Measurements from ENCODE around the gene ADAMTS18.
"Not testable (repeated sequence)": the region's sequence is repeated elsewhere in the genome, so short reads cannot be mapped to it uniquely, and the experiment has no call there.

The ADAMTS18 gene

GRCh38 chr16:77288222-77288621 lies 146.6 kb downstream of the ADAMTS18 start:
- no peaks in the 10 kb centered on the region for H3K27me3 ChIP-seq

GRCh38 chr16:77285676-77286075 lies 149.2 kb downstream of the ADAMTS18 start:
- no peak for TF ChIP-seq CTCF (IDR thresholded peaks at IDR 0.05)
- no peaks in the 10 kb centered on the region for H3K27me3 ChIP-seq
- no peaks in the 10 kb centered on the region for H3K4me1 ChIP-seq (ENCODE audit: control insufficient read depth in 1 of 2, insufficient read depth in 1 of 2, low read depth in 1 of 2, low read length in 1 of 2)
- H3K4me3 ChIP-seq (ENCODE audit: low read depth in 1 of 2, low read length in 1 of 2): no peak overlapping the region
- H3K27ac ChIP-seq: no peak overlapping the region
- no peaks in the 10 kb centered on the region for H3K36me3 ChIP-seq
- H3K9me3 ChIP-seq: no peaks in the 10 kb centered on the region

More at GRCh38 chr16:77288222-77288621, 146.6 kb downstream of the ADAMTS18 start:
- Histone ChIP-seq H3K4me1 (ENCODE audit: control insufficient read depth in 1 of 2, insufficient read depth in 1 of 2, low read depth in 1 of 2, low read length in 1 of 2) (no peaks in the 10 kb centered on the region), H3K9me3 (no peaks in the 10 kb centered on the region), H3K27ac (no peak overlapping the region), H3K36me3 (no peaks in the 10 kb centered on the region), H3K4me3 (ENCODE audit: low read depth in 1 of 2, low read length in 1 of 2) (no peak overlapping the region)
- TF ChIP-seq CTCF (IDR thresholded peaks at IDR 0.05): no peak

GRCh38 chr16:77282345-77282744 lies 152.5 kb downstream of the ADAMTS18 start:
- no peak overlapping the region for H3K4me3 ChIP-seq (ENCODE audit: low read depth in 1 of 2, low read length in 1 of 2)

GRCh38 chr16:77279316-77279715 lies 155.5 kb downstream of the ADAMTS18 start:
- H3K9me3 ChIP-seq; H3K4me3 ChIP-seq (ENCODE audit: low read depth in 1 of 2, low read length in 1 of 2); H3K36me3 ChIP-seq; H3K27me3 ChIP-seq; H3K27ac ChIP-seq; H3K4me1 ChIP-seq (ENCODE audit: control insufficient read depth in 1 of 2, insufficient read depth in 1 of 2, low read depth in 1 of 2, low read length in 1 of 2): not testable (repeated sequence)

More at GRCh38 chr16:77282345-77282744, 152.5 kb downstream of the ADAMTS18 start:
- H3K27ac ChIP-seq: no peak overlapping the region
- TF ChIP-seq CTCF (IDR thresholded peaks at IDR 0.05): no peak
- H3K27me3 ChIP-seq: no peaks in the 10 kb centered on the region
- H3K36me3 ChIP-seq: no peaks in the 10 kb centered on the region
- H3K9me3 ChIP-seq: no peaks in the 10 kb centered on the region
- no peaks in the 10 kb centered on the region for H3K4me1 ChIP-seq (ENCODE audit: control insufficient read depth in 1 of 2, insufficient read depth in 1 of 2, low read depth in 1 of 2, low read length in 1 of 2)

GRCh38 chr16:77277571-77277970 lies 157.3 kb downstream of the ADAMTS18 start:
- Histone ChIP-seq H3K36me3 (no peaks in the 10 kb centered on the region), H3K4me3 (ENCODE audit: low read depth in 1 of 2, low read length in 1 of 2) (no peak overlapping the region), H3K27me3 (no peaks in the 10 kb centered on the region), H3K9me3 (no peaks in the 10 kb centered on the region), H3K4me1 (ENCODE audit: control insufficient read depth in 1 of 2, insufficient read depth in 1 of 2, low read depth in 1 of 2, low read length in 1 of 2) (no peaks in the 10 kb centered on the region), H3K27ac (no peak overlapping the region)
- no peak for TF ChIP-seq CTCF (IDR thresholded peaks at IDR 0.05)

- Histone ChIP-seq H3K27ac (no peak overlapping the region), H3K4me3 (ENCODE audit: low read depth in 1 of 2, low read length in 1 of 2) (no peak overlapping the region), H3K27me3 (no peaks in the 10 kb centered on the region), H3K36me3 (no peaks in the 10 kb centered on the region), H3K9me3 (no peaks in the 10 kb centered on the region), H3K4me1 (ENCODE audit: control insufficient read depth in 1 of 2, insufficient read depth in 1 of 2, low read depth in 1 of 2, low read length in 1 of 2) (no peaks in the 10 kb centered on the region)
- TF ChIP-seq CTCF (IDR thresholded peaks at IDR 0.05): no peak
Observed at GRCh38 chr16:77277141-77277540, 157.7 kb downstream of the ADAMTS18 start.

Data from neutrophil (primary cell).